GM12878 (cell line): ENCODE measurements around the gene GTF3A. TPM values are rescaled to one million over a fixed set of nuclear protein-coding genes. Genes with fewer than 3 reads are reported as not detected.

Experiments used
- ATAC-seq: fragments of 200-7000 bp; cut with Tn5 transposase; 3 replicates; pipeline ENCODE4 v1.9.1; 2020; ENCODE audit warnings: mild to moderate bottlenecking, moderate library complexity
- BruUV-seq: library from RNA; stranded (reverse); fragments of 400-500 nt; replicated peaks from 2 replicates; lab custom pipeline; 2021; lab: Mats Ljungman, UMichigan
- CTCF ChIA-PET: fragments of 300-600 bp; sonication (Branson Sonifier 250); formaldehyde crosslinking; extraction: SDS; loops from one replicate; lab custom pipeline; 2021; ENCODE audit warnings: inconsistent platforms; lab: Yijun Ruan, JAX
- POLR2A ChIA-PET: fragments of 350-600 bp; formaldehyde crosslinking; extraction: SDS; loops from one replicate; lab custom pipeline; 2021; ENCODE audit warnings: inconsistent platforms; lab: Charles Lee
- RAD21 ChIA-PET: fragments of 300-600 bp; sonication (Branson Sonifier 250); formaldehyde crosslinking; loops from one replicate; lab custom pipeline; 2023; ENCODE audit warnings: antibody characterized with exemption; ENCODE audit not compliant: unreplicated experiment; lab: Charles Lee
- SMC1A ChIA-PET: fragments of 300-600 bp; sonication (Branson Sonifier 250); formaldehyde crosslinking; loops from one replicate; lab custom pipeline; 2023; ENCODE audit not compliant: unreplicated experiment, uncharacterized antibody; lab: Charles Lee
- DNase-seq: peaks from one replicate; pipeline ENCODE4 v3.0.0-alpha.2; 2011; ENCODE audit warnings: low read depth, low spot score
- FAIRE-seq: peaks from 3 replicates; lab custom pipeline; 2011; peaks lifted over from hg19 to GRCh38; lab: Jason Lieb, UNC
- H2AFZ ChIP-seq: 2 replicates; pipeline ENCODE4 v1.6.0; 2011; ENCODE audit warnings: low read depth, low read length, control low read depth; ENCODE audit not compliant: control insufficient read depth
- H3K27ac ChIP-seq: 2 replicates; pipeline ENCODE4 v1.5.1; 2011; ENCODE audit warnings: control low read depth; ENCODE audit not compliant: control insufficient read depth, insufficient read depth
- H3K27me3 ChIP-seq, 2 experiments: replicated peaks in 1 of 2; 2 replicates each; pipeline versions ENCODE4 v1.6.0 to v1.6.1; 2011; ENCODE audit warnings: low read length in 1 of 2; ENCODE audit not compliant: control insufficient read depth in 2 of 2, insufficient read depth in 2 of 2
- H3K36me3 ChIP-seq, 2 experiments: 2 replicates each; pipeline ENCODE4 v1.5.1; 2011; ENCODE audit warnings: low read length in 1 of 2; ENCODE audit not compliant: control insufficient read depth in 2 of 2, insufficient read depth in 2 of 2
- H3K4me1 ChIP-seq: 2 replicates; pipeline ENCODE4 v1.6.1; 2011; ENCODE audit warnings: mild to moderate bottlenecking, low read length, moderate library complexity, mixed read lengths; ENCODE audit not compliant: control insufficient read depth, insufficient read depth
- H3K4me2 ChIP-seq: 2 replicates; pipeline ENCODE4 v1.6.0; 2011; ENCODE audit warnings: control low read depth; ENCODE audit not compliant: control insufficient read depth, insufficient read depth
- H3K4me3 ChIP-seq: fragments of 200-600 bp; sonication (generic); 2 replicates; pipeline ENCODE4 v1.5.1; 2016
- H3K79me2 ChIP-seq: 2 replicates; pipeline ENCODE4 v1.6.0; 2011; ENCODE audit warnings: low read length; ENCODE audit not compliant: control insufficient read depth, insufficient read depth
- H3K9ac ChIP-seq: 2 replicates; pipeline ENCODE4 v1.8.0; 2011; ENCODE audit warnings: low read length, control low read depth, mixed read lengths; ENCODE audit not compliant: control insufficient read depth, insufficient read depth
- H3K9me3 ChIP-seq: replicated peaks from 3 replicates; pipeline ENCODE4 v1.5.1; 2011; ENCODE audit warnings: mild to moderate bottlenecking, low read length; ENCODE audit not compliant: control insufficient read depth, insufficient read depth
- H4K20me1 ChIP-seq: 2 replicates; pipeline ENCODE4 v1.6.0; 2011; ENCODE audit not compliant: control insufficient read depth, insufficient read depth
- ATF2 ChIP-seq: IDR thresholded peaks from 2 replicates; pipeline ENCODE4 v1.6.1; 2012; ENCODE audit warnings: low read length, inconsistent platforms
- CEBPZ ChIP-seq: fragments of 150-350 bp; IDR thresholded peaks from 2 replicates; pipeline ENCODE4 v1.6.1; 2016; ENCODE audit warnings: low read depth, low read length
- HDGF ChIP-seq: fragments of 450-650 bp; IDR thresholded peaks from 2 replicates; pipeline ENCODE4 v1.6.1; 2016; ENCODE audit warnings: antibody characterized with exemption
- IKZF1 ChIP-seq: fragments of 450-650 bp; conservative IDR thresholded peaks from 2 replicates; pipeline ENCODE4 v1.6.1; 2017; ENCODE audit warnings: antibody characterized with exemption, mild to moderate bottlenecking
- MTA2 ChIP-seq: fragments of 450-650 bp; IDR thresholded peaks from 2 replicates; pipeline ENCODE4 v1.6.1; 2016; ENCODE audit warnings: low read depth, mild to moderate bottlenecking, moderate library complexity
- WGBS: methylation state at CpG from one replicate; pipeline ENCODE4 v1.1.6; 2016; ENCODE audit warnings: low lambda C conversion rate; ENCODE audit not compliant: insufficient replicate concordance, insufficient coverage; ENCODE audit errors: missing lambda C conversion rate; 5-methylcytosine and 5-hydroxymethylcytosine counted together
- in situ Hi-C: fragments of 300-500 bp; cut with MboI; formaldehyde crosslinking; loops from 9 replicates; pipeline ENCODE4 v1.14.3; 2018; ENCODE audit warnings: mixed read lengths
- intact Hi-C: fragments of 100-400 bp; cut with micrococcal nuclease; formaldehyde crosslinking; loops from one replicate; pipeline ENCODE4 v1.14.2; 2022; ENCODE audit not compliant: unreplicated experiment
- polyA plus RNA-seq, 11 experiments: library from polyadenylated mRNA; depleted of rRNA in 4 of 11; unstranded in 6 of 11; stranded (reverse) in 5 of 11; fragments of >200 nt; fragmentation: Nextera tagmentation in 4 of 11; fragmentation: Illumina TruSeq in 1 of 11; extraction: Ambion mirVana in 4 of 11; extraction: Trizol in 1 of 11; gene quantifications; 1 replicate in 1 of 11; 2 replicates in 10 of 11; pipeline versions ENCODE4 v1.2.1 to v1.2.3, GENCODE V29; 2011 to 2016; ENCODE audit warnings: inconsistent platforms in 2 of 11, missing spikeins in 2 of 11, low read depth in 1 of 11
- total RNA-seq, 4 experiments: library from RNA; depleted of rRNA in 3 of 4; stranded (reverse); fragments of >200 nt in 3 of 4; fragmentation: Illumina TruSeq in 1 of 4; extraction: Trizol in 1 of 4; gene quantifications; 2 replicates each; pipeline versions ENCODE4 v1.2.1 to v1.2.3, GENCODE V29; 2013 to 2021

Gene GTF3A
- total and polyA plus RNA-seq, 10 of the 15 experiments (the other 5 are each of a cell fraction or from before 2014, with no cell fraction given): 74.2 to 524 (median 216) TPM

GRCh38 chr13:27419328-27419727, 5.1 kb upstream of the GTF3A start:
- 89% methylated on average over 1 of the region's 1 CpG for WGBS

More at GRCh38 chr13:27419328-27419727, 5.1 kb upstream of the GTF3A start:
- BruUV-seq: no TSS peak
- no peak for FAIRE-seq
- Histone ChIP-seq H3K9ac (no peak overlapping the region), H3K36me3 (no peaks in the 10 kb centered on the region), H3K4me3 (no peak overlapping the region), H3K27me3 (no peaks in the 10 kb centered on the region; a peak in 2 of 4 replicates), H2AFZ (no peak overlapping the region), H3K9me3 (no peaks in the 10 kb centered on the region), H3K4me2 (no peak overlapping the region), H3K4me1 (peaks cover 3% of the 10 kb centered on the region), H3K27ac (no peak overlapping the region), H3K79me2 (no peaks in the 10 kb centered on the region; the same call in 1 of the 2 replicates), H4K20me1 (no peaks in the 10 kb centered on the region)
- TF ChIP-seq CEBPZ (no peak), ATF2 (no peak), HDGF (no peak), IKZF1 (no peak), MTA2 (no peak)
- intact Hi-C loops: no loop called here
- POLR2A ChIA-PET: no interaction called here
- SMC1A ChIA-PET: no interaction called here
- ATAC-seq: no peak
- CTCF ChIA-PET: no interaction called here
- DNase-seq: no peak
- RAD21 ChIA-PET: no interaction called here
- in situ Hi-C loops: no loop called here
